Activated CD4-positive, alpha-beta T cell treated with anti-CD3 and anti-CD28 coated beads, Interleukin-2, Interleukin-6, amounts not matched to agents 100 ng/mL and 50 ng/mL, durations not matched to agents 16 hours and 8 hours (primary cell): ENCODE measurements around the gene KCNJ1.

Experiments used
- DNase-seq: peaks from one replicate; pipeline ENCODE4 v3.0.0-alpha.2; 2020

The KCNJ1 gene

DNA sequence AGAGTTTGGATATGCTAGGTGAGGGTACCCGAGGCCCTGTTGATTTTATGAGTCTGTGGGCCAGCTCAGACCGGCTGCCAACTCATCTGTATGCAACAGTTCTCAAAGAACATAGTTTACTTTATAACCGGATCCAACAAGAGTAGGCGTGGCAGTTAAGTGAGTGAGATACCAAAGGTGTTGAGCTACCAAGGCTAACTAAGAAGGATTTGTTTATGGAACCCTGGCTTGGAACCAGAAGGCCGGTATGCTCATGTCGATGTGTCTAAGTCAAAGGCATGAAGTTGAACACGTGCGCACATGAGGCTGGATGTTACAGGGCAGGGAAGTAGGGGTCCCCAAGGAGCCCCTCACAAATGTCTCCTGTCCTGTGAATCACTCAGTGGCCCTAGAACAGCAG lies at the start of gene KCNJ1:
Gene KCNJ1, minus strand, starts transcription at position 20 of the 400 bp plus-strand sequence. CDS start 27,053 bp downstream, outside the sequence.
- DNase-seq: no peak

DNA sequence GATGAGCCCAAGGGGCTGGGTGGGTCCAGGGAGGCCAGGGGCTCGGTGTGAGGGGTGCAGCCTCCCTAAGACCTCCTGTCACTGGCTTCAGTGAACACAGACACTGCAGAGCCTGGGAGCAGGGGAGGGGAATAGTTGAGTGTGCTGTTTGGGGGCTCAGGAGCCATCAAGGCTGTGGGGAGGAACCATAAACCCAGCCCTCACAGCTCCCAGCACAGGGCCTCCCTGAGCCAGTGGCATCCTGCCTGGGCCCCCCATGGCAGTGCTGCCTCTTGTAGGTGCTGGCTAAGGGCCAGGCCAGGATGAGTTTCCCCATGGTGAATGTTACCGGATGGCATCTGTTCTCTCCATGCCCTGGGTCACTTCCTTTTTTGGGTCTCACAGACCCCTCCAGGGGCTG lies 49.6 kb upstream of the KCNJ1 start:
- DNase-seq: no peak

DNA sequence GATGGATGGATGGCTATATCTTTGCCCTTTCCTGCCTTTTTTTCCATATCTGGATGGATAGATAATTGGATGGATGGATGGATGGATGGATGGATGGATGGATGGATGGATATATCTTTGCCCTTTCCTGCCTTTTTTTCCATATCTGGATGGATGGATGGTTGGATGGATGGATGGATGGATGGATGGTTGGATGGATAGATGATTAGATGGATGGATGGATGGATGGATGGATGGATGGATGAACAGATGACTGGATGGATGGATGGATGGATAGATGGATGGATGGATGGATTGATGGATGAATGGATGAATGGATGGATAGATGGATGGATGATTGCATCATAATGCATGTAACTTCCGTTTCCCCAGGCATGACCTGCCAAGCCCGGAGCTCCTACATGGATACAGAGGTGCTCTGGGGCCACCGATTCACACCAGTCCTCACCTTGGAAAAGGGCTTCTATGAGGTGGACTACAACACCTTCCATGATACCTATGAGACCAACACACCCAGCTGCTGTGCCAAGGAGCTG lies 49.0 kb upstream of the KCNJ1 start:
- no peak for DNase-seq

DNA sequence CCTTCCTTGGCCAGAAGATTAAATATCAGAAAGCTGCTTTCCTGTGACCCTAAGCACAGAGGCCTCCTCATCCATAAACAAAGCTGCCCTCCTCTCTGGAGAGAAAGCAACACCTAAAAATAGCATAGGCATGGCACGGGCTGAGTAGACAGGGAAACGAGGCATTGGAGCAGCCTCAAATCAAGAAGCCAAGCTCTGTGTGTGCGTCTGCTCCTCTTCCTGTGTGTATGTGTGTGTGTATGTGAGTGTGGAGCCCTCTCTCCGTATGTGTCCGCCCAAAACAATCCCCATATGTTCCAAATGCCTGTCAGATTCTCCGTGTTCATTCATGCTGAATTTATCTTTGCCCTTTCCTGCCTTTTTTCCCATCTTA lies 48.0 kb upstream of the KCNJ1 start:
- DNase-seq: no peak

DNA sequence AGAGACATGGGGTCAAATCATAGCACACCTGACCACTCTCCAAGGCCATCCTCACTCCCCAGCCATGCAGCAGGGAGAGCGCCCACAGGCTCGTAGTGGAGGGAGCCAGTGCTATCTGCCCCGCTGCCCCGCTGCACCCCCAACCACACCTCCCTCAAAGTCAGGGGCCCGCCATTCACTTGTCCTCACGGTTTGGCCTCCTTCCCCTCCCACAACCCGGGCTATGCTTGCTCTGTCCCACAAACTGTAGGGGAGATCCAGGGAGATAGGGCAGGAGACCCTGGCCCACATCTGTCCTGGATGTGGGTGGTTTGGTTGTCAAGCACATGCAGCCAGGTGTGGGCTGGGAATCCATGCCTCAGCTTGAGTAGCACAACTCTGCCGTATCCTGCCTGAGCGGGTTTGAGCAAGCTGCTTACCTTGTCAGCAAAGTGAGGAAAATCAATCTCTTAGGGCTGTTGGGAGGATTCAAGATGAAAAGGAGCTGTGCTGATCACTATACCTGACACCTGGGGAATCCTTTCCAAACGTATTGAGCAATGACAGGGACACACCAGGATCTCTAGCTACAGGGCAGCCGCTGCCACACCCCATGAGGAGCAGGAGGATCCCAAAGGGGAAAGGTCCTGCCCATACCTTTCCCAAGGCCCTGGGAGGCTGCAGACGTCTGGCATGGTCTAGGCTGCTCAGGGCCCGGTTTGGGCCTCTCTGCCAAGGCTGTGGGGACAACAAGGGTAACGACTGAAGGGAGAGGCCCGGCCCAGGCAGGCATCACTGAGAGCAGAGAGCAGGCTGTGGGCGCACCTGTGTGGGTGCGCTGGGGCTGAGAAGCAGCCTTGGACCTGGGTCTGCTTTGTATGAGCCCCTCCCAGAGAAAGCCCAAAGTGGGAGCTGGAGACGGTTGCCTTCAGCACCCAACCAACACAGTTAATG lies 47.4 kb upstream of the KCNJ1 start:
- DNase-seq: no peak

DNA sequence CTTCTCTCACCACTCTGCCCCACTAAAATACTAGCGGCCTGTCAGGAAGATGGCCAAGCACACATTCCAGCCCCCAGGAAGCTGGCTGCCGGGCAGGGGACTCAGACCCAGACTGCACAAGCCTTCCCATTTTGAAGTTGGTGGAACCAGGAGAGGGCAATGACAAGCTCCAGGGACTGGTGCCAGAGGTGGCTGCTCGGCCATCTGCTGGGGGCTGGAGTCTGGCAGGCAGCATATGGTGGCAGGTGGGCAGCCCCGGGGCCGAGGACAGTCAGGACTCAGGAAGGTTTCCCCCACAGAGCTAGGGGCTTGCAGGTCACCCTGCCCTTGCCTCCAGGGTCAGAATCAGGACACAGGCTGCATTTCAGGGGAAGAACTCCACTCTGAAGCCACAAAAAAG lies 46.7 kb upstream of the KCNJ1 start:
- DNase-seq: no peak

DNA sequence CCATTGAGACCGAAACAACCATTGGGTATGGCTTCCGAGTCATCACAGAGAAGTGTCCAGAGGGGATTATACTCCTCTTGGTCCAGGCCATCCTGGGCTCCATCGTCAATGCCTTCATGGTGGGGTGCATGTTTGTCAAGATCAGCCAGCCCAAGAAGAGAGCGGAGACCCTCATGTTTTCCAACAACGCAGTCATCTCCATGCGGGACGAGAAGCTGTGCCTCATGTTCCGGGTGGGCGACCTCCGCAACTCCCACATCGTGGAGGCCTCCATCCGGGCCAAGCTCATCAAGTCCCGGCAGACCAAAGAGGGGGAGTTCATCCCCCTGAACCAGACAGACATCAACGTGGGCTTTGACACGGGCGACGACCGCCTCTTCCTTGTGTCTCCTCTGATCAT lies 44.6 kb upstream of the KCNJ1 start:
- DNase-seq: no peak

DNA sequence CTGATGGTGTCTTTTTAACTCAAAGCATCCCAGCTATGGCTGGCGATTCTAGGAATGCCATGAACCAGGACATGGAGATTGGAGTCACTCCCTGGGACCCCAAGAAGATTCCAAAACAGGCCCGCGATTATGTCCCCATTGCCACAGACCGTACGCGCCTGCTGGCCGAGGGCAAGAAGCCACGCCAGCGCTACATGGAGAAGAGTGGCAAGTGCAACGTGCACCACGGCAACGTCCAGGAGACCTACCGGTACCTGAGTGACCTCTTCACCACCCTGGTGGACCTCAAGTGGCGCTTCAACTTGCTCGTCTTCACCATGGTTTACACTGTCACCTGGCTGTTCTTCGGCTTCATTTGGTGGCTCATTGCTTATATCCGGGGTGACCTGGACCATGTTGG lies 44.1 kb upstream of the KCNJ1 start:
- no peak for DNase-seq

DNA sequence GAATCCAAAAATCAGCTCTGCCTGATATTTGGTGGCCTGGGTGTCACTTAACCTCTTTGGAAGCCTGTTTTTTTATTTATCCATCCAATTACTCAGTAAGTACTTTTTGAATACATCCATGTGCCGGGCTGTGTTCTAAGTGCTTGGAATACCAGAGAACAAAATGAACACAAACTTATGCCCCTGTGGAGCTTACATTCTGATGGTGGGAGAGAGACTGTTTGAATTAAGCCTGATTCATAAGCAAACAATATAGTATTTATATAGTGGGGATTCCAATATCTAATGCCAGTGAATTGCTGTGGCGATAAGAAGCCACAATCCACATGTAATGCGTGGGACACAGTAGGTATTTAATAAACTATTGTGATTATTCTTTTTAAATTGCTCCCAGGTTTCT lies 43.5 kb upstream of the KCNJ1 start:
- DNase-seq: no peak

DNA sequence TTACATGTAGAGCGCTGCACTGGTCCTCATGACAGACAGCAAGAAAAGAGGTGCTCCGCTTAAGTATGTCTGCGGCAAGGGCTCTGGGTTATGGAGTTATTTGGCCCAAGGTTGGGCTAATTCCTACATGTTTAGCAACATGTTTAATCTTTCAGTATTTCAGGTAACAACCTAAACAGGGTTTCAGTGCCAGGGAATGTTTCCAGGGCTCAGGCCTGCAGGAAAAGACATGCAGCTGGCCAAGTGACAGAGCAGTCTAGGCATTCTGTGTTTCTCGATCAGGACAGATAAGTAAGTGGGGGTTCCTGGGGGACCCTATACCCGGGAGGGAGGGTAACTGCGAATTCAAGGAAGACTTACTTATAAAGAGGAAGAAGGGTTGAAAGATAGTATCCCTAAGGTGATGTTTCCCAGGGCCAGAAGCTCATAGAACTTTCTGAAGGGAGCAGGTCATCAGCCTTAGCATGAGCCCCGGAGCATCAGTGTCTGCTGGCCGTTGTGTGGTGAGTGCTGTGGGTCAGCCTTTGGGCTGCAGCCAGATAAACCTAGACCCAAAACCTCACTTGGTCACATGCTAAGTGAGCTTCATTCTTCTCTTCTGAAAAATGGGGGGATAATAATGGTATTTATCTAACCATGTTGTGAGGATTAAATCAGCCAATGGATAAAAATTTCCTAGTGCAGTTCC lies 42.5 kb upstream of the KCNJ1 start:
- no peak for DNase-seq

DNA sequence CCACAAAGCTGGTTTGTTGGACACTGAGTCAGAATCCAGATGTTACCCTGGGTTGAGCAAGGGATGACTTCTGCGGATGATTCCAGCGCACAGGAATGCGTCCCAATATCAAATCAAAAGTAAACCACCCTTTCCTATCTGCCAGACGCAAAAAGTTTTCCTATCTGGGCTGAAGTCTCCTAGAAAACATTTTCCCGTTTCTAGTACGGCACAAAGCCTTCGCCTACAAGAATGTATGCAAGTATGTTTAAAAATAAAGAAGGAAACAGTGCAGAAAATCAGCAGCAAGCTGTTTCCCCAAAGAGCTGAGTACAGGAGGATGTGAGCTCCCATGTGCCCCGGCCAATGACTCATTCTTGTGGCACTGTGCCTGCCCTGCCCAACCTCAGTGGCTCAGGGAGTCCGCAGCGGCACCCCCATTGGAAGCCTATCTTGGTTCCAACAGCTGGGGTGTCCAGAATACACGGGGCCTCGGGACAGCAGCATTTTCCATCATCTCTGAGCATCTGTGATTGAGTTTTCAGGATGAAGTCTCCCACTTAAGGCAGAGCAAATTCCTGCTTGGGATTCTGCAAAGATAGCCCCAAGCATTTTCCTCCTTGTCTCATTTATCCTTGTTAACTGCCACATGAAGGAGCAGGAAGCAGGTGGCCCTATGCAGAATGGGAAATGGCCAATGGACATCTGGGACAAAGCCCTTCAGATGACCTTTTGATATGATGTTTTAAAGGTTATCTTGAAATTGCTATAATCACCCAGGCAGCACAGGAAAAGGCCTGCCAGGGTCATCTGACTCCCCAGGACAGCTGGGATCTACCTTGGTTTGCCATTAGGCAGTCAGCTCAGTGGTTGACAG lies 41.5 kb upstream of the KCNJ1 start:
- DNase-seq: peak; percentile 14

DNA sequence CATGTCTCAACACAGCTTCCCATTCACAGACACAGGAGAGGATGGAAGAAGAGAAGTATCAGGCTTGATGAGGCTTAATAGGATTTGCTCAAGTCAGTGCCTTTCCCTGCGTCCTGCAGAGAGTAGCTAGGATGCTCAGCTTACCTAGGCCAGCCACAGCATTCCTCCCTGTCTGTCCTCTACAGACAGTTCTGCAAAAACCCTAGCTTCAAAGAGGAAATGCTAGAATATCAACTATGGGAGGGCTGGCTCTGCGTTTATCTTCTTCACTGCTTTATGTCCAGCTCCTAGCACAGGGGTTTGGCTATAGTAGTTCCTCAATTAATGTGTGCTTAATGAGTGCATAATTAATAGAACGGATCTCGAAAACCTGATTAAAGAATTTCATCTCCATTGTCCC lies 40.5 kb upstream of the KCNJ1 start:
- no peak for DNase-seq

DNA sequence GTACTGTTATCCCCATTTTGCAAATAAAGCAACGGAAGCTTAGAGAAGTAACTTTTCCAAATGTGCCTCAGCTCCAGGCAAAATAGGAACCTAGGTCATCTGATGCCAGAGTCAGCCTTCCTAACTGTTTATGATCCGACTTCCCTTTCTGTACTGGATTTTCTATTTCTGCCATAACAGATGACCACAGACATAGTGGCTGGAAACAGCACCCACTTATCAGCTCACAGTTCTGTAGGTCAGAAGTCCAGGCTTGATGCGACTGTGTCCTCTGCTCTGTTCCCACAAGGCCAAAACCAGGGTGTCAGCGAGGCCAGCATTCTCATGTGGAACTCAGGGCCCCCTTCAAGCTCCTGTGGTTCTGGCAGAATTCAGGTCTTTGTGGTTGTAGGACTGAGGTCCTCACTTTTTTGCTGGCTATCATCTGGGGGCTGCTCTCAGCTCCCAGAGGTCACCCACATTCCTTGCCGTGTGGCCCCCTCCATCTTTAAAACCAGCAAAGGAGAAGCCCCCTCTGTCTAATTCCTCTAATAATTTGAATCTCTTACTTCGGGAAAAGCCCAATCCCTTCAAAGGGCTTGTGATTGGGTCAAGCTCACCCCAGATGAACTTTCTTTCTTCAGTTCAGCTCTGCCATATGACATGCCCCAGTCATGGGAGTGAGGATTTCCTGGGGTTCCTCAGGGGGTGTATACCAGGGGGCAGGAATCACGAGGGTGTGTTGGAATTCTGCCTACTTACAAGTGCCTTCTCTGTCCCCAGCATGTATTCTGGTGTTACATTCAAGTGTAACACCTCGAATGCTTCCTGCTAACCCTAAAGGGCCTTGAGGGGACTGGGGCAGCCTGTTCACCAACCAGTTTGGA lies 39.3 kb upstream of the KCNJ1 start:
- no peak for DNase-seq

DNA sequence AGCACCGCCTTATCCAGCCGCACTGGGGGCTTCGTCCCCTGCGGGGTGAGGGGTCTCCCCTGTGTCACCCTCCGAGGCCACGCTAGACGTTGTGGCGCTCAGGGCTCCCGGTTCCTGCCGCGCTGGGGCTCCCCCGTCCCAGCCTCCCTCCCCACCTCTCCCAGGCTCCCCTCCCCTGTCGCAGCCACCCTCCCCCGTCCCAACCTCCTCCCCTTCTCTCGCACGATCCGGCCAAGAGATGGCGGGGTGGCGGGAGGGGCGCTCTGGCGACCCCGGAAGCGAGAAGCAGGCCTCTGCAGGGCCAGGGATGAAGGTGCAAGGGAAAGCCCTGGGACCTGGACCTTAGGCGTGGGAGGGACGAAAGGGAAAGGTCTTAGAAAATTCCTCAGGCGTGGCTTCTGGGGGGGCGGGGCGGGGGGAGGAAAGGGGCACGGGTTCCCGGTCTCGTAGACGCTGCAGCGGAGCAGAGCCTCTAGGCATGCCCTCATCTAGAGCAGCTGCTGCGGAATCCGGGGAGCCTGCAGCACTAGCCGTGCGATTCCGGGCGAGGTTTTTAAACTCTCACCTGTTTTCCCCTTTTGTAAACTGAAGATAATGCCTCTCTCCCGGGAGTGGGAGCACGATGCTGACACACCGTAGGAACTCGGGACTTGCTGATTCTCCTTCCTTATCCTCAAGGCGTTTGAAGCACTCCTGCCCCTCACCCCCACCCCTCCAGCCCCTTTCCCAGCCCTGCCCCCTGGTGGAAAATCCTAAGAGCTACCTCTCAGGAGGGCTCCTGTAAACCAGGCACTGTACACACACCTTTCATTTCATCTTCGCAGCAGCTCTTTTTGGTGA lies 38.5 kb upstream of the KCNJ1 start:
- peak; percentile 49 for DNase-seq

DNA sequence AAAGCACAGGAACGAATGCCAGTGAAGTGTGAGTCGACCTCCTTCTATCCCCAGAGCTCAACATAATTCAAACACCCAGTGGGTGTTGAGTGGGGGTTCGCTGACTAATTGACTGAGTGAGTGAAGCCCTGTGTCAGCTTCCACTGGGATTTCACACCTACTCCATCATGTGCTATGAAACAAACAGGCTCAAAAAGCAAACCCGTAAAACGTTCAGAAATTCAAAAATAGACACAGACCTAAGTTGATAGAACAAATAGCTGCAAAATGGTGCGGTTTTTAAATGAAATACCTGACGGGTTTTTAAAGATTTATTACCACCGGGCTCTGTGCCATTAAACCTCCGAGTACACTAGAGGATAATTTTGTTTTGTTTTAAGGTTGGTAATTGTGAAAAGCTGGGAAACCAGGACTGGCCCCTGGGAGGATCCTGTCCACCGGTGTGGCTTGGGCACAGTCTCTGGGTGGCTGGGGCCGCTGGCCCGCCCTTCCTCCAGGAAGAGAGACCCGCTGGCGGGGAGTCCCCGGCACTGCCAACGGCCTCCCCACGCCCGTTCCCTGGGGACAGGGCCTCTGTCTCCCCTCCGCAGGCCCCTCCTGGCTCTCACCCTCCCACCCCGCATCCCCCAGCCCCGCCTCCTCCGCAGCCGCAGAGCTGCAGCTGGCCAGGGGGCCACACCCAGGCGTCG lies 37.7 kb upstream of the KCNJ1 start:
- no peak for DNase-seq

DNA sequence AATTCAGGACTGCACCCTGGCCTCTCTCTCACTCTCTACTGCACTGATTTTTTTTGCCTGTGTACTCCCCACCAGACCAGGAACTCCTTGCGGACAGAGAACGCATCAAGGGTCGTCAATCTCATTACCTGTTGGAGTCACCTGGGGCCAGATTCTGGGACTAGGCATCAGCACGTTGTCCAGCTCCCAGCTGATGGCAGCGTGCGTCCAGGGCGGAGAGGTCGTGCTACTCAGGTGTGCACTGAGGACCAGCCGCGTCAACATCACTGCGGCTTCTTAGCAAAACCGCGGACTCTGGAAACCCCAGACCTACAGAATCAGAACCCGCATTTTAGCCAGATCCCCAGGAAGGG lies 37.2 kb upstream of the KCNJ1 start:
- DNase-seq: no peak

DNA sequence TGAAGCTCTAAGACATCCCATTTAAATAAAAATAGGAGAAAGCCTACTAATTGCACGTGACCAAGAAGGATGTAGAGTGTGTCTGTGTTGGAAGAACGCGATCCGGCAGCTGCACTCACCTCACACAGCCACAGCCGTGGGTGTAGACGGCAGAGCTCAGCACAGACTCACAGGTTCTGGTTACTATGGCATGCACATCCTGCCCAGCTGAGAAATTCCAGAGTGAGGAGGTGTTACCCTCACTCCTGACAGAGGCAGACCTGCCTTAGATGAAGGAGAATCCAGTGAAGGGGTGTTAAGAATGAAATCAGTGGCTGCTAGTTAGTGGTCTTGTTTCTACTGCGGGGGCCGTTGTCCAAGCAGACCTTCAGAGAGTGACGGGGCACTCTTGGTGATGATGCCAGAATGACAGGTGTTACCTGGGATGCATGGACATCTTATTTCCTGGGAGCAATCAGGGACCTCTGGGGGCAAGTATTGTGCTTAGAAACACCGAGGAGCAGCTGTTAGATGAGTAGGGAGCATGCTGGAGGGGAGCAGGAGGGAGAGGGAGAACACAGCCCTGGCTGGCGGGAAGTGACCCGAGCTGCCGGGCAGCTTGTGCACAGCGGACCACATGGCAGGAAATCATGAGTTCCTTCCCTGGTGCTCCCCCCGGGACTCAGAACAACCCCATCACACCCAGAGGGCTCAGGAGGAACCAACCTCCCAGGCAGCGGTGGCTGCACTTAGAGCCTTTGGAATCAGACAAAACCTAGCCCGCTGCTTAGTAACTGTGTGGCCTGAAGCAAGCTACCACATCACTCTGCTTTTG lies 36.4 kb upstream of the KCNJ1 start:
- DNase-seq: no peak

DNA sequence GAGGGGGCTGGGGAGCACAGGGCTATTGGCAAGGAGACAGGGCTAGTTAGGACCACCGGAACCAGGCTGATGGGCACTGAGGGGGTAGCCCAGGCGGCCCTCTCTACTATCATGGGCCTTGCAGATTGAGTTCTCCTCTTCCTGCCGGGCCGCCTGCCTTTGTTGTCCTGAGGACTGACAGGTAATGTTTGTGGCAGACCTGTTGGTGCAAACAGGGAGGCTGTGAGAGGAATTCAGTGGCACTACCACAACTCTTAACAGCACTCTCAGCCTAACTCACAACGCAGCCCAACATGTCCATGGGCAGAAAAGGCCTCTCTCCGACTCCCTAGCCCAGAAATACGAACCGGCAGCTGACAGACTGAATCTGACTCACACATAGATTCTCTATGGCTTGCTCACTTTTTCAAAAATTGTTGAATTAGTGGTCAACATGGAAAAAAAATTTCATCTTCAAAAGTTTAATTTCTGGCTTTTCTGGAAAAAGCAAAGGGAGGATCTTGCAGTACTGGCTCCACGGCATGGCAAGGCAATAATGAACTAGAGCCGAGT lies 35.5 kb upstream of the KCNJ1 start:
- no peak for DNase-seq
